HG03095 (cell line): ENCODE data around the gene CBLB.
A peak's percentile ranks its signal among the peaks of the same experiment; 100 is the strongest.
"Not testable (repeated sequence)": the region's sequence is repeated elsewhere in the genome, so short reads cannot be mapped to it uniquely, and the experiment has no call there.

ENCODE experiments used
- ATAC-seq: cut with Tn5 transposase; IDR thresholded peaks from one replicate; pipeline ENCODE4 v1.9.1; 2021; ENCODE audit warnings: moderate library complexity; ENCODE audit not compliant: unreplicated experiment

CBLB gene

GRCh38 chr3:105823149-105823867, 45.5 kb downstream of the CBLB start:
- ATAC-seq = no peak

GRCh38 chr3:105822171-105823123, 46.4 kb downstream of the CBLB start:
- ATAC-seq = no peak

- ATAC-seq = no peak
Observed at GRCh38 chr3:105821433-105821832, 47.4 kb downstream of the CBLB start.

- ATAC-seq = no peak
Observed at GRCh38 chr3:105816833-105817232, 52.0 kb downstream of the CBLB start.

- not testable (repeated sequence) for ATAC-seq
Observed at GRCh38 chr3:105815331-105815730, 53.5 kb downstream of the CBLB start.

- ATAC-seq = no peak
Observed at GRCh38 chr3:105813710-105814109, 55.1 kb downstream of the CBLB start.

GRCh38 chr3:105812194-105812586, 56.6 kb downstream of the CBLB start:
- no peak for ATAC-seq

GRCh38 chr3:105811518-105812193, 57.2 kb downstream of the CBLB start:
- ATAC-seq = no peak

GRCh38 chr3:105809208-105809888, 59.5 kb downstream of the CBLB start:
- ATAC-seq = no peak

GRCh38 chr3:105807701-105808100, 61.1 kb downstream of the CBLB start:
- no peak for ATAC-seq

GRCh38 chr3:105807146-105807545, 61.7 kb downstream of the CBLB start:
- no peak for ATAC-seq

GRCh38 chr3:105806359-105806758, 62.5 kb downstream of the CBLB start:
- no peak for ATAC-seq

- no peak for ATAC-seq
Observed at GRCh38 chr3:105805404-105805803, 63.4 kb downstream of the CBLB start.

- ATAC-seq = no peak
Observed at GRCh38 chr3:105802118-105802706, 66.6 kb downstream of the CBLB start.

- no peak for ATAC-seq
Observed at GRCh38 chr3:105801397-105801796, 67.4 kb downstream of the CBLB start.

- no peak for ATAC-seq
Observed at GRCh38 chr3:105800320-105800719, 68.5 kb downstream of the CBLB start.

- no peak for ATAC-seq
Observed at GRCh38 chr3:105799286-105799685, 69.5 kb downstream of the CBLB start.

- peak; percentile 76 for ATAC-seq
Observed at GRCh38 chr3:105798381-105798934, 70.4 kb downstream of the CBLB start.

GRCh38 chr3:105793040-105793439, 75.8 kb downstream of the CBLB start:
- no peak for ATAC-seq
